ENCODE measurements around the gene PTX3.

GRCh38 chr3:157418104-157418503 lies 18.5 kb upstream of the PTX3 start:
- TF ChIP-seq REST (IDR thresholded peaks at IDR 0.05; ENCODE audit: borderline replicate concordance): no peak
- no peak for TF ChIP-seq CTCF (IDR thresholded peaks at IDR 0.05; ENCODE audit: poor library complexity, severe bottlenecking)
- no peak for TF ChIP-seq RAD21 (conservative IDR thresholded peaks at IDR 0.05)
- TF ChIP-seq TAF1 (IDR thresholded peaks at IDR 0.05; ENCODE audit: low read depth): no peak
- no peak for TF ChIP-seq MXI1 (conservative IDR thresholded peaks at IDR 0.05; ENCODE audit: poor library complexity, severe bottlenecking)
- no peak for TF ChIP-seq POLR2AphosphoS5 (IDR thresholded peaks at IDR 0.05)
- TF ChIP-seq EP300 (conservative IDR thresholded peaks at IDR 0.05; ENCODE audit: poor library complexity, severe bottlenecking): no peak
- TF ChIP-seq EZH2 (IDR thresholded peaks at IDR 0.05; ENCODE audit: borderline replicate concordance, insufficient read depth, low read length, poor library complexity, severe bottlenecking): no peak

Data from neural cell (in vitro differentiated cells).